Measurements from ENCODE around the gene IKZF2. TPM values are rescaled to one million over a fixed set of nuclear protein-coding genes. Genes with fewer than 3 reads are reported as not detected.
A peak's percentile ranks its signal among the peaks of the same experiment; 100 is the strongest.

IKZF2 gene
- total and polyA plus RNA-seq, 10 of the 15 experiments (the other 5 are each of a cell fraction or from before 2014, with no cell fraction given), result 15.2 to 266 (median 87.2) TPM

DNA sequence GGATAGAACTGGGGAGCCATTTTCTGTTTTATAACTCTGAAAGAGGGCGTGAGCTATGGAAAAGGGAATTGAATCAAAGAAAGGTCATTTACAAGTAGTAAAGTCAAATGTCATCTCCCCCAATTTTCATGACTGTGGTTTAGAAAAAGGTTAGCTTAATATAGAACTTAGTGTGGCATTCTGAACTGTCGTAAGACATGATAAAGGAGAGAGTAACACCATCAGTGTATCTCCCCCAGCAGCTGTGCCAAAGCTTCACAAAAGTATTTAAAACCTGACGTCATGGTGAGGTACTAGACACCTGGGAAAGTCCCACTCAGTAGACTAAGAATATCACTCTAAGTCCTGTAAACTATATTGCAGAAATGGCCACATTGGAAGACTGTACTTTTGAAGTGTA, 5.8 kb upstream of the IKZF2 start (continued):
- no peak for TF ChIP-seq MAX (IDR thresholded peaks at IDR 0.05; ENCODE audit: low read depth, low read length)
- TF ChIP-seq GATAD2B (conservative IDR thresholded peaks at IDR 0.05; ENCODE audit: low read depth), result 0 out of 2 replicates have a peak, but pooled peaks have one; percentile 36
- 0 out of 2 replicates have a peak, but pooled peaks have one; percentile 25 for TF ChIP-seq BCL11A (IDR thresholded peaks at IDR 0.05; ENCODE audit: low read depth, low read length)
- TF ChIP-seq HDAC6 (IDR thresholded peaks at IDR 0.05; ENCODE audit: unreplicated experiment), result no peak
- TF ChIP-seq TAF1 (IDR thresholded peaks at IDR 0.05; ENCODE audit: borderline replicate concordance, low read depth, low read length), result no peak
- TF ChIP-seq SUZ12 (IDR thresholded peaks at IDR 0.05; ENCODE audit: unreplicated experiment), result no peak
- peak; percentile 68 for TF ChIP-seq RELB (IDR thresholded peaks at IDR 0.05; ENCODE audit: low read depth)
- TF ChIP-seq ZBTB4 (CRISPR knock-in tag; IDR thresholded peaks at IDR 0.05), result no peak
- peak; percentile 48; the same call in 1 of the 2 replicates for TF ChIP-seq MEF2A (IDR thresholded peaks at IDR 0.05; ENCODE audit: insufficient read depth, low read depth, low read length)
- TF ChIP-seq, protein P1, sequence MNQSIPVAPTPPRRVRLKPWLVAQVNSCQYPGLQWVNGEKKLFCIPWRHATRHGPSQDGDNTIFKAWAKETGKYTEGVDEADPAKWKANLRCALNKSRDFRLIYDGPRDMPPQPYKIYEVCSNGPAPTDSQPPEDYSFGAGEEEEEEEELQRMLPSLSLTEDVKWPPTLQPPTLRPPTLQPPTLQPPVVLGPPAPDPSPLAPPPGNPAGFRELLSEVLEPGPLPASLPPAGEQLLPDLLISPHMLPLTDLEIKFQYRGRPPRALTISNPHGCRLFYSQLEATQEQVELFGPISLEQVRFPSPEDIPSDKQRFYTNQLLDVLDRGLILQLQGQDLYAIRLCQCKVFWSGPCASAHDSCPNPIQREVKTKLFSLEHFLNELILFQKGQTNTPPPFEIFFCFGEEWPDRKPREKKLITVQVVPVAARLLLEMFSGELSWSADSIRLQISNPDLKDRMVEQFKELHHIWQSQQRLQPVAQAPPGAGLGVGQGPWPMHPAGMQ (IDR thresholded peaks at IDR 0.05; ENCODE audit: borderline replicate concordance), result no peak
- no peak for TF ChIP-seq SIN3A (IDR thresholded peaks at IDR 0.05; ENCODE audit: low read depth, low read length)
- TF ChIP-seq MXI1 (IDR thresholded peaks at IDR 0.05; ENCODE audit: low read depth, low read length), result no peak
- TF ChIP-seq PAX5 (IDR thresholded peaks at IDR 0.05; ENCODE audit: borderline replicate concordance, low read depth, low read length), result 0 out of 2 replicates have a peak, but pooled peaks have one; percentile 17
- peak; percentile 79; the same call in 1 of the 2 replicates for TF ChIP-seq FOXM1 (IDR thresholded peaks at IDR 0.05; ENCODE audit: low read depth, low read length)
- no peak for TF ChIP-seq SMAD5 (IDR thresholded peaks at IDR 0.05; ENCODE audit: low read depth)
- peak; percentile 67 for TF ChIP-seq MEF2B (IDR thresholded peaks at IDR 0.05; ENCODE audit: partially characterized antibody, poor library complexity, severe bottlenecking)
- TF ChIP-seq IKZF2 (IDR thresholded peaks at IDR 0.05), result peak; percentile 17 to 64; a peak in 3 of 4 replicates
- no peak for TF ChIP-seq RAD51 (IDR thresholded peaks at IDR 0.05)
- TF ChIP-seq ZNF384 (IDR thresholded peaks at IDR 0.05; ENCODE audit: borderline replicate concordance, low read depth, low read length), result 0 out of 2 replicates have a peak, but pooled peaks have one; percentile 1
- TF ChIP-seq, protein P2, sequence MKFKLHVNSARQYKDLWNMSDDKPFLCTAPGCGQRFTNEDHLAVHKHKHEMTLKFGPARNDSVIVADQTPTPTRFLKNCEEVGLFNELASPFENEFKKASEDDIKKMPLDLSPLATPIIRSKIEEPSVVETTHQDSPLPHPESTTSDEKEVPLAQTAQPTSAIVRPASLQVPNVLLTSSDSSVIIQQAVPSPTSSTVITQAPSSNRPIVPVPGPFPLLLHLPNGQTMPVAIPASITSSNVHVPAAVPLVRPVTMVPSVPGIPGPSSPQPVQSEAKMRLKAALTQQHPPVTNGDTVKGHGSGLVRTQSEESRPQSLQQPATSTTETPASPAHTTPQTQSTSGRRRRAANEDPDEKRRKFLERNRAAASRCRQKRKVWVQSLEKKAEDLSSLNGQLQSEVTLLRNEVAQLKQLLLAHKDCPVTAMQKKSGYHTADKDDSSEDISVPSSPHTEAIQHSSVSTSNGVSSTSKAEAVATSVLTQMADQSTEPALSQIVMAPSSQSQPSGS (IDR thresholded peaks at IDR 0.05; ENCODE audit: low read length), result peak; percentile 97
- TF ChIP-seq NBN (IDR thresholded peaks at IDR 0.05), result 0 out of 2 replicates have a peak, but pooled peaks have one; percentile 65
- TF ChIP-seq TCF12 (IDR thresholded peaks at IDR 0.05; ENCODE audit: low read depth, low read length), result peak; percentile 70; the same call in 1 of the 2 replicates
- no peak; the same call in 1 of the 2 replicates for TF ChIP-seq SMC3 (IDR thresholded peaks at IDR 0.05; ENCODE audit: borderline replicate concordance, low read length)
- peak; percentile 68 for TF ChIP-seq MTA2 (IDR thresholded peaks at IDR 0.05; ENCODE audit: low read depth)

Measured in GM12878 (cell line).